B cell (primary cell): ENCODE data around the gene RAB5A. TPM values are rescaled to one million over a fixed set of nuclear protein-coding genes. Genes with fewer than 3 reads are reported as not detected.
A peak's percentile ranks its signal among the peaks of the same experiment; 100 is the strongest.

ENCODE experiments used
- ATAC-seq: fragments of 200-7000 bp; cut with Tn5 transposase; one replicate; pipeline ENCODE4 v1.10.0; 2021; ENCODE audit warnings: low read depth, mild to moderate bottlenecking, moderate number of reproducible peaks, moderate library complexity
- CTCF ChIA-PET: fragments of 350-600 bp; sonication (Branson Sonifier 250); formaldehyde crosslinking; loops from one replicate; lab custom pipeline; 2021; ENCODE audit warnings: antibody characterized with exemption, inconsistent platforms; lab: Charles Lee
- POLR2A ChIA-PET: fragments of 350-600 bp; sonication (Branson Sonifier 250); formaldehyde crosslinking; loops from one replicate; lab custom pipeline; 2021; ENCODE audit warnings: antibody characterized with exemption; lab: Charles Lee
- DNase-seq: peaks from one replicate; pipeline ENCODE4 v3.0.0; 2013
- H2AFZ ChIP-seq: 2 replicates; pipeline ENCODE4 v1.6.1; 2012; ENCODE audit warnings: mild to moderate bottlenecking, low read depth, low read length; ENCODE audit not compliant: insufficient read depth, poor library complexity, severe bottlenecking
- H3K27ac ChIP-seq, 2 donors: 1 replicate in 1 of 2; 2 replicates in 1 of 2; pipeline ENCODE4 v1.5.1; 2012 to 2013; ENCODE audit warnings: low read length in 2 of 2, mild to moderate bottlenecking in 2 of 2, moderate library complexity in 1 of 2
- H3K27me3 ChIP-seq, 4 experiments: fragments of 200-600 bp in 1 of 4; sonication (generic) in 1 of 4; replicated peaks in 1 of 4; 1 replicate in 2 of 4; 2 replicates in 2 of 4; pipeline versions ENCODE4 v1.6.1 to v1.7.0; 2013 to 2016; ENCODE audit warnings: low read length in 3 of 4, mild to moderate bottlenecking in 2 of 4, mixed read lengths in 1 of 4, moderate library complexity in 1 of 4; ENCODE audit not compliant: insufficient read depth in 4 of 4, control insufficient read depth in 3 of 4; ENCODE audit errors: control extremely low read depth in 1 of 4
- H3K36me3 ChIP-seq, 2 experiments: replicated peaks in 1 of 2; 1 replicate in 1 of 2; 2 replicates in 1 of 2; pipeline versions ENCODE4 v1.6.1 to v1.7.1; 2013; ENCODE audit warnings: low read length in 1 of 2; ENCODE audit not compliant: insufficient read depth in 2 of 2, control insufficient read depth in 1 of 2; ENCODE audit errors: control extremely low read depth in 1 of 2, extremely low read depth in 1 of 2
- H3K4me1 ChIP-seq, 2 donors: fragments of 200-600 bp in 1 of 2; sonication (generic) in 1 of 2; 1 replicate in 1 of 2; 2 replicates in 1 of 2; pipeline versions ENCODE4 v1.5.1 to v1.6.1; 2013 to 2017; ENCODE audit warnings: low read length in 2 of 2; ENCODE audit not compliant: control insufficient read depth in 2 of 2, insufficient read depth in 2 of 2
- H3K4me2 ChIP-seq: replicated peaks from 2 replicates; pipeline ENCODE3; 2012; ENCODE audit warnings: mild to moderate bottlenecking, low read depth, low read length; ENCODE audit not compliant: poor library complexity, severe bottlenecking
- H3K4me3 ChIP-seq, 5 experiments: fragments of 200-600 bp in 1 of 5; sonication (generic) in 1 of 5; 1 replicate in 3 of 5; 2 replicates in 2 of 5; pipeline versions ENCODE4 v1.5.1 to v1.7.0; 2011 to 2016; ENCODE audit warnings: low read length in 4 of 5, mild to moderate bottlenecking in 4 of 5, low read depth in 2 of 5, control low read depth in 1 of 5, moderate library complexity in 1 of 5; ENCODE audit not compliant: insufficient read depth in 1 of 5; ENCODE audit errors: control extremely low read depth in 1 of 5, extremely low read depth in 1 of 5
- H3K79me2 ChIP-seq: fragments of 200-600 bp; sonication (generic); one replicate; pipeline ENCODE4 v1.6.0; 2016; ENCODE audit warnings: low read length; ENCODE audit not compliant: control insufficient read depth, insufficient read depth
- H3K9ac ChIP-seq: fragments of 200-600 bp; sonication (generic); 2 replicates; pipeline ENCODE4 v1.6.1; 2017; ENCODE audit warnings: mild to moderate bottlenecking, low read length, moderate library complexity
- H3K9me3 ChIP-seq, 3 donors: one replicate each; pipeline versions ENCODE4 v1.6.1 to v1.7.1; 2013; ENCODE audit warnings: low read length in 2 of 3; ENCODE audit not compliant: control insufficient read depth in 2 of 3, insufficient read depth in 1 of 3; ENCODE audit errors: control extremely low read depth in 1 of 3
- H4K20me1 ChIP-seq: 2 replicates; pipeline ENCODE4 v1.6.0; 2012; ENCODE audit warnings: mild to moderate bottlenecking, low read length; ENCODE audit not compliant: insufficient read depth, control insufficient read depth, poor library complexity, severe bottlenecking
- H3K27ac Mint-ChIP-seq: one replicate; pipeline ENCODE4 v1.8.0; 2021; ENCODE audit warnings: mixed read lengths
- H3K27me3 Mint-ChIP-seq: one replicate; pipeline ENCODE4 v1.8.0; 2021; ENCODE audit warnings: mixed read lengths
- H3K4me1 Mint-ChIP-seq: one replicate; pipeline ENCODE4 v1.8.0; 2021; ENCODE audit warnings: mixed read lengths
- H3K4me3 Mint-ChIP-seq: one replicate; pipeline ENCODE4 v1.8.0; 2021; ENCODE audit warnings: mixed read lengths
- H3K9me3 Mint-ChIP-seq: one replicate; pipeline ENCODE4 v1.8.0; 2022; ENCODE audit warnings: mixed read lengths; ENCODE audit not compliant: insufficient read depth
- CTCF ChIP-seq: fragments of 200-600 bp; IDR thresholded peaks from one replicate; pipeline ENCODE4 v1.8.0; 2022; ENCODE audit warnings: antibody characterized with exemption, mild to moderate bottlenecking
- EZH2 ChIP-seq: IDR thresholded peaks from 2 replicates; pipeline ENCODE4 v1.6.1; 2012; ENCODE audit warnings: borderline replicate concordance, low read depth, mild to moderate bottlenecking, moderate library complexity, low read length; ENCODE audit not compliant: insufficient read depth, poor library complexity, severe bottlenecking
- WGBS: methylation state at CpG from one replicate; pipeline ENCODE4 v1.1.5; 2013; ENCODE audit warnings: missing lambda C conversion rate; ENCODE audit not compliant: insufficient coverage; 5-methylcytosine and 5-hydroxymethylcytosine counted together
- intact Hi-C: fragments of 100-400 bp; cut with micrococcal nuclease; formaldehyde crosslinking; loops from one replicate; pipeline ENCODE4 v1.10.0; 2022
- polyA plus RNA-seq: library from polyadenylated mRNA; depleted of rRNA; stranded (reverse); fragments of >200 nt; gene quantifications from 2 replicates; pipeline ENCODE4 v1.2.3, GENCODE V29; 2012
- total RNA-seq, 2 donors: library from RNA; stranded (reverse); fragments of 120-200 nt in 1 of 2; gene quantifications; 1 replicate in 1 of 2; 2 replicates in 1 of 2; pipeline versions ENCODE4 v1.2.3 to v1.2.4, GENCODE V29; 2013 to 2022

The RAB5A gene
- total and polyA plus RNA-seq, 2 donors (not counting 1 experiment from before 2014, with no cell fraction given) = 21.7 to 59.4 TPM

GRCh38 chr3:19945534-19945933 lies 1.4 kb upstream of the RAB5A start:
- Mint-ChIP-seq H3K27me3 (no peaks in the 10 kb centered on the region), H3K9me3 (no peaks in the 10 kb centered on the region), H3K4me1 (peaks cover 38% of the 10 kb centered on the region), H3K4me3 (peak overlapping the region; percentile 77), H3K27ac (peak overlapping the region; percentile 97)
- peak overlapping the region; percentile 95 for H2AFZ ChIP-seq
- H4K20me1 ChIP-seq = no peaks in the 10 kb centered on the region
- 100% methylated on average over 2 of the region's 9 CpGs for WGBS
- peaks cover 56% of the 10 kb centered on the region for H3K79me2 ChIP-seq
- peak overlapping the region in 1 of 2 donors; percentile 98 for H3K27ac ChIP-seq
- ChIA-PET CTCF (no interaction called here), POLR2A (no interaction called here)
- ATAC-seq = no peak
- H3K4me3 ChIP-seq = no peak overlapping the region
- peak overlapping the region; percentile 77 for H3K4me2 ChIP-seq
- intact Hi-C loops = loop anchor here (5.0 to 10.0 kb wide), 3 partner anchors 598 to 1521 kb away; partner anchors contain the start of gene SATB1
- H3K9ac ChIP-seq = no peak overlapping the region
- peaks cover 18 to 22% of the 10 kb centered on the region in 2 donors for H3K4me1 ChIP-seq
- no peaks in the 10 kb centered on the region for H3K27me3 ChIP-seq
- no peak for TF ChIP-seq CTCF
- no peak for TF ChIP-seq EZH2
- H3K9me3 ChIP-seq = peaks cover 0 to 4% (median 2%) of the 10 kb centered on the region in 3 donors
- no peaks in the 10 kb centered on the region for H3K36me3 ChIP-seq
- DNase-seq = no peak

GRCh38 chr3:19945969-19946831 lies 697 bp upstream of the RAB5A start:
- TF ChIP-seq EZH2 (no peak), CTCF (no peak)
- H3K27ac Mint-ChIP-seq = peak overlapping the region; percentile 97
- H3K9ac ChIP-seq = peak overlapping the region; percentile 93
- H3K36me3 ChIP-seq = peaks cover 0 to 4% of the 10 kb centered on the region in 2 experiments
- intact Hi-C loops = loop anchor here (1.0 to 10.0 kb wide), 5 partner anchors 180 to 1521 kb away; partner anchors contain the start of gene SATB1
- H3K27me3 ChIP-seq = no peaks in the 10 kb centered on the region
- peaks cover 43% of the 10 kb centered on the region for H3K4me1 Mint-ChIP-seq
- DNase-seq (no peak), ATAC-seq (peak; percentile 3)
- H4K20me1 ChIP-seq = no peaks in the 10 kb centered on the region
- peak overlapping the region; percentile 93 for H3K4me3 Mint-ChIP-seq
- H3K27me3 Mint-ChIP-seq = no peaks in the 10 kb centered on the region
- peaks cover 0 to 4% (median 2%) of the 10 kb centered on the region in 3 donors for H3K9me3 ChIP-seq
- peaks cover 18 to 22% of the 10 kb centered on the region in 2 donors for H3K4me1 ChIP-seq
- H3K9me3 Mint-ChIP-seq = no peaks in the 10 kb centered on the region
- 70% methylated on average over 12 of the region's 26 CpGs for WGBS
- H3K79me2 ChIP-seq = peaks cover 62% of the 10 kb centered on the region
- POLR2A ChIA-PET = interaction anchor here (0.6 to 1.8 kb wide), 2 partner anchors 94 to 289 kb away, joined by 3 to 7 read pairs; partner anchors contain the start of gene KAT2B
- H2AFZ ChIP-seq = peak overlapping the region; percentile 95
- CTCF ChIA-PET = no interaction called here
- H3K4me3 ChIP-seq = peak overlapping the region; percentile 71 to 95 (median 87)
- peak overlapping the region; percentile 96 to 98 for H3K27ac ChIP-seq
- H3K4me2 ChIP-seq = peak overlapping the region; percentile 77
